NCI-H774 (cell line): ENCODE results near the gene CCDC102A.
A peak's percentile ranks its signal among the peaks of the same experiment; 100 is the strongest.

Experiments used
- DNase-seq: peaks from one replicate; lab custom pipeline; 2025; lab: John Stamatoyannopoulos, UW

The CCDC102A gene

GRCh38 chr16:57518520-57518919, 17.9 kb downstream of the CCDC102A start:
- no peak for DNase-seq

GRCh38 chr16:57517397-57518367, 18.7 kb downstream of the CCDC102A start:
- no peak for DNase-seq

GRCh38 chr16:57516773-57517172, 19.6 kb downstream of the CCDC102A start:
- no peak for DNase-seq

GRCh38 chr16:57516176-57516725, 20.1 kb downstream of the CCDC102A start:
- DNase-seq = no peak

- DNase-seq = no peak
These were observed 21.4 kb downstream of the CCDC102A start for GRCh38 chr16:57514791-57515600.

GRCh38 chr16:57514371-57514770, 22.0 kb downstream of the CCDC102A start:
- DNase-seq = no peak

GRCh38 chr16:57513371-57514102, 22.8 kb downstream of the CCDC102A start:
- no peak for DNase-seq

- DNase-seq = no peak
These were observed 23.9 kb downstream of the CCDC102A start for GRCh38 chr16:57512296-57513001.

- no peak for DNase-seq
These were observed 26.1 kb downstream of the CCDC102A start for GRCh38 chr16:57510016-57510871.

GRCh38 chr16:57509231-57509923, 27.0 kb downstream of the CCDC102A start:
- DNase-seq = no peak

- no peak for DNase-seq
These were observed 28.3 kb downstream of the CCDC102A start for GRCh38 chr16:57508035-57508425.

- no peak for DNase-seq
These were observed 29.0 kb downstream of the CCDC102A start for GRCh38 chr16:57507136-57508034.

- DNase-seq = no peak
These were observed 31.2 kb downstream of the CCDC102A start for GRCh38 chr16:57505169-57505568.

GRCh38 chr16:57504491-57504890, 31.9 kb downstream of the CCDC102A start:
- no peak for DNase-seq

- no peak for DNase-seq
These were observed 32.4 kb downstream of the CCDC102A start for GRCh38 chr16:57504001-57504400.

GRCh38 chr16:57503366-57503765, 33.0 kb downstream of the CCDC102A start:
- DNase-seq = peak; percentile 13

- DNase-seq = peak; percentile 22
These were observed 34.2 kb downstream of the CCDC102A start for GRCh38 chr16:57502048-57502775.

GRCh38 chr16:57501492-57501891, 34.9 kb downstream of the CCDC102A start:
- no peak for DNase-seq
